HG03571 (cell line): Measurements from ENCODE around the gene NCK2.
A peak's percentile ranks its signal among the peaks of the same experiment; 100 is the strongest.

Experiments used
- ATAC-seq: cut with Tn5 transposase; IDR thresholded peaks from one replicate; pipeline ENCODE4 v1.9.1; 2021; ENCODE audit not compliant: unreplicated experiment

The NCK2 gene

DNA sequence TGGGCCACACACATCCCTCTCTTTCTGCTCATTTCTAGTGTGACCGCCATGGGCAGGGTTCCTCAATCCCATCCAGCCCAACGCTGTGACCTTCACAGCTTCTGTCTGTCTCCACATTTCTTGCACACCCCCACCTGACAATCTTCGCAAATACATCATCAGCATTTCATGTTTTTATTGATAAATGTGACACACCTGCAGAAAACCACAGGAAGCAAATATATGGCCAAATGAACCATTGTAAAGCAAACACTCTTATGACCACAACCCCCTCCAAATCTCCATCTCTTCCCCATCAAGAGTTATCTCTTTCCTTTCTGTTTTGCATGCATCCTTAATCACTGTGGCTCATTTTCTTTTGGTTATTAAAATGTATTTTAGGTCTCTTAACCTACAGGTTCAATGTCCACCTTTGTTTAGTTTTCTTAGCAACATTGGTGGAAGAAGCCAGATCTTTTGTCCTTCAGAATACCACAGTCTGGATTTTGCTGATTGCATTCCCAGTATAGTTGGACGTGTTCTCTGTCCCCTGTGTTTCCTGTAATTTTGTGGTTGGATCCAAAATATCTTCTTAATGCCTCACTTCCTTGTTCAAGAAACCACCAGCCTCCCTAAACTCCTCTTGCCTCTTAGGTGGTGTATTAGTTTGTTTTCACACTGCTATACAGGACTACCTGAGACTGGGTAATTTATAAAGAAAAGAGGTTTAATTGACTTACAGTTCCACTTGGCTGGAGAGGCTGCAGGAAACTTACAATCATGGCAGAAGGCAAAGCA lies 9.8 kb upstream of the NCK2 start:
- ATAC-seq = no peak

DNA sequence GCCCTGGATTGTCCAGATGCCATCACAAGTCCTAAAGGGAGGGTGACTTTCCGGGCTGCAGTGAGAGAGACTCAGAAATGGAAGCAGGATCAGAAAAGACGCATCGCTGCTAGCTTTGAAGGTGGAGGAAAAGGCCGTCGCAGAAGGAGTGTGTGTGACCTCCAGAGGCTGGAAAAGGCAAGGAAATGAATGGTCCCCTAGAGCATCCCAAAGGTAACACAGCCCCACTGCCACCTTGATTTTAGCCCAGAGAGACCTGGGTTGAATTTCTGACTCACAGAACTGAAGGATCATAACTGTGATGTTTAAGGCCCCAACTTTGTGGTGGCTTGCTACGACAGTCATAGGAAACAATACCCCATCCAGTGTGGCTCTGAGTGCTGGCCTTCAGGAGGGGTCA lies 8.6 kb upstream of the NCK2 start:
- ATAC-seq = no peak

DNA sequence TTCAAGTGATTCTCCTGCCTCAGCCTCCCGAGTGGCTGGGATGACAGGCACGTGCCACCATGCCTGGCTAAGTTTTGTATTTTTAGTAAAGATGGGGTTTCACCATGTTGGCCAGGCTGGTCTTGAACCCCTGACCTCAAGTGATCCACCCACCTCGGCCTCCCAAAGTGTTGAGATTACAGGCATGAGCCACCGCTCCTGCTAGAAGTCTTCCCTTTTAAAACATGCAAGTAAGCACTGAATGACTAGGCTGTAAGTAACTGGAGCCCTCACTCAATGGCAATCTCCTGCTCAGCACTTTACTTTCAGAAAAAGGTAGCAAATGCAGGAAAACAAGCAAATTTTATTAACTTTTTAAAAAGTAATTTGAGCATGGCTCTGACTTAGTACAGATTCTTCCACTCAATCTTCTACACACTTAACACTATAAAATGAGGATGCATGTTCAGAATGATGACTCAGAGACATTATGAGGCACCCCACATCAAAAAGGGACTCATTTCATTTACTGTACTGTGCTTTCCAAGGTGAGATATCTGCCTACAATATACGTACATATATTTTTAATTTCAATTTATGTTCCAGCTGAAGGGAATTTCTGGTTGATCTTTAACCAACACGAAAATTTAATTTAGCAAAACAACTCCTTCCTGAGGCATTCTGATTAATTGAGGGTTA lies 6.6 kb upstream of the NCK2 start:
- no peak for ATAC-seq

DNA sequence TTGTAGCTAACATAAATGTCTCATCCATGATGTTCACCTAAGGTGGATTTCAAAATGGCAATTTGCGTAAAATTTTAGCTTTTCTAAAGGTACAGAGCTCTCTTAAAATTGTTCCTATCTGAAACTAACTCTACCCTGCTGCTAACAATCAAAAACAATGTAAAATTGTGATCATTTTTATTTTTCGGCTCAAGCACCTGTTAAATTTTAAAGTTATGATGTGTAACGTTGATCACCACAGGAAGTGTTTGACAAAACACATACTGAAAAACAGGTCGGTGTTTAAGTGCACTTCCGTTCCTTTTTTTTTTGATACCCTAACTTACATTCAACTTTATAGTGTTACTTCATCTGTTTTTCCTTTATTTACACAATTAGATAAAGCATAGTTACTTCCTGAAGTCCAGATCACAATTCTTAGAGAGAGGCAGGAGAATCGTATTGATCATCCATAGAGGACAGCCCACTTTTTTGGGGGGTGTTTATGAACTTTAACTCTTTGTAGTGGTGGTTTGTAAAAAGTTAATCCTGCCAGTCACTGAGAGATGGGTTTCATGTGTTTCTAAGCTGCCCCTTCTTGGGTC lies 6.0 kb upstream of the NCK2 start:
- ATAC-seq = no peak

DNA sequence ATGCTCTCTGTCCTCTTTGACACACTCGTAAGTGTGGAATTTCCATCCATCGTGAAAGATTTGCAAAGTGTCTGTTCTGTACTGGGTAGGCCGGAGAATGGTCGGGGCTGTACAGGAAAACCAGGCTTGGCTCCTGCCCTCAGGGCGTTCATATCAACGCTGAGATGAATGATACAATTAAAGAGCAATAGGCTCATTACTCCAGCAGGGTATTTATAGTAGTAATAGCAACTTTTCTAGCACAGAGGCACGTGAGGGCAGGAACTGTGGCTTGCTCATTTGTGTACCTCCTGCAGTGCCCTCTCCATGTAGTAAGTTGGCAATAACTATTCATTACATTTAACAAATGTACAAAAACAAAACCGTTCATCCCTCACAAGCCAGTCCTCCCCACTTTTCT lies 5.3 kb upstream of the NCK2 start:
- no peak for ATAC-seq

DNA sequence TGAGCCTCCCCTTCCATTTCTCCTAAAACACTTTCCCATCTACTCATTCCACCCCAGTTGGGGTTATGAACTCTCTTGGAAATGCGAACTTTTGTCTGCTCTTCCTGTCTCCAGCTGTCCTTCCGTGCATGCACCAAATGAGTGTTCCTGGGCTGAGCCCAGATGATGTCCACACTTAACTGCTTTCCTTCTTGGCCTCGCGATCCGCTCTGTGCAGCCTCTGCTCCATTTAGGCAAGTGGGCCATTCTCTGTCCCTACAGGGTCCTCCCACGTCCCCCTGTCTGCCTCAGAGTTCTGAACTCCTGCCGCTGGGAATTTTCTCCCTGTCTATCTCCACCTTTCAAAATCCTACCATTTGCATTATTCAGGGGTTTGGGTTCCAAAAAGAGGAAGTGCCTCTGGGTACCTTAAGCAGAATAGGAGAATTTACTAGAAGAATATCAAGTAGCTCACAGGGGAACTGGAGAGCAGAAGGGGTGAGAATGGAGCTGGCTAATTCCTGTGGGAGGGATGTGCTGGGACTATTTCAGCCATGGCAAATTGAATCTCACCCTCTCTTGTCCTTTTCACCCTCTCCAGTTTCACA lies 4.7 kb upstream of the NCK2 start:
- no peak for ATAC-seq

DNA sequence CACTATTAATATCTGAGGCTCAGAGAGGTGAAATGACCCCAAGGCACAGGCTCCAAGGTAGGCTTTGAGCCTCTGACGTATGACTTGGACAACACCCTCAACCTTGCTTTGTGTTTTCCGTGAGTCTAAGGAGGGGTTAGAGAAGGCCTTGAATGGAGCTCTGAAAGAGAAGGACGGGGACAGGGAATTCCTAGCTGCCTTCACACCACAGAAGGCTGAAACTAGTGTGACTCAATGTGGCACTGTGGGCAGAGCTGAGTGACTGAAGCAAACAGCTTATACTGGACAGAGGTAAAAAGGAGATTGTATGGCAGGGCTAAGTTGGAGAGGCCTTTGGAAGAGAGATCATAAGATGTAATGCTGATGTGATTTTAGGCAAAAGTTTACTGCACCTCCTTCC lies 3.5 kb upstream of the NCK2 start:
- no peak for ATAC-seq

DNA sequence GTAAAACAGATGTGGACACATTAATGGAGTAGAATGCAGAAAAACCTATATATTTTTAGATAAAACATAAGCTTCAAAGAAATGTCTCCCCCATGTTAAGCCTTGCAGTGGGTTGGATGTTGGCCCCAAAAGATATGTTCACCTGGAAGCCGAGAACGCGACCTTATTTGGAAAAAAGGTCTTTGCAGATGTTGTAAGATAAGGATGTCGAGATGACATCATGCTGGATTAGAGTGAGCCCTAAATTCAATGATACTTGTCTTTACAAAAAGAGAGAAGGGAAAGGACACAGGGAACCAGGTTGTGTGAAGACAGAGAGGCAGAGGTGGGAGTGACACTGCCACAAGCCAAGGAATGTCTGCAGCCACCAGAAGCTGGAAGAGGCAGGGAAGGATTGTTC lies 3.1 kb upstream of the NCK2 start:
- ATAC-seq = no peak

DNA sequence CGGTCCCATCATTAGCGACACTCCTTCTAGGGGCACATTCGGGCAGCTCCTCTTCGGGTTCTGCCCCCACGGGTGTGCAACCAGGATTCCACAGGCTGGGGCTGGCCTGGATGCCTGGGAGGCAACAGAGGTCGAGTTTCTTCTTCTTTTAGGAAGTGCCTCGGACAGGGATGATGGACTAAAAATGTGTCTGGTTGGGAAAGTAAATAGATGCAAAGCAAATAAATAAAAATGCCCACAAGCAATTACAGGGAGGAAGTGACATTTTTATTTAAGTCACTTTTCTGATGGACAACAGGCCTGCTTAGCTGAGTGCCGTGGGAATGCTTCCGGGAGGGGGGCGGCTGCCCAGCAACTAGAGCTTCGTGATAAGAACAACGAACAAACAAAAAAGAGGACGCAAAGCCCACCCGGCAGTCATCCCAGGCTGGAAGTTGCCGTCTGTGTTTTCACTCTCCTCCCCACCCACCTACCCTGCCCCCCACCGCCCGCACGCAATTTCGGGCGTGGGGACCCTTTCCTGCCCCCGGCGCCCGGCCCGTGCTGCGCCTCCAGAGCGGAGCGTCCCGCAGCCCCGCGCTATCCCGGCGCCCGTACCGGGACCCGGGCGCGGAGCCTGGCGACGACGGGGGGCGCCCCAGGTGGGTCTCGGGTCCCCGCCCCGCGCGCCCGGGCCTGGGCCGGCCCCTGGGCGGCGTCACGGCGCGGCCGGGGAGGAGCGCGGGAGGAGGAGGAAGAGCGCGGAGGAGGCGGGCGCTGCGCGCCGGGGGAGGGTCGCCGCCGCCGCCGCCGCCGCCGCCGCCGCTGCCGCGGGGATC lies 412 bp upstream of the NCK2 start:
- peak; percentile 59 for ATAC-seq

DNA sequence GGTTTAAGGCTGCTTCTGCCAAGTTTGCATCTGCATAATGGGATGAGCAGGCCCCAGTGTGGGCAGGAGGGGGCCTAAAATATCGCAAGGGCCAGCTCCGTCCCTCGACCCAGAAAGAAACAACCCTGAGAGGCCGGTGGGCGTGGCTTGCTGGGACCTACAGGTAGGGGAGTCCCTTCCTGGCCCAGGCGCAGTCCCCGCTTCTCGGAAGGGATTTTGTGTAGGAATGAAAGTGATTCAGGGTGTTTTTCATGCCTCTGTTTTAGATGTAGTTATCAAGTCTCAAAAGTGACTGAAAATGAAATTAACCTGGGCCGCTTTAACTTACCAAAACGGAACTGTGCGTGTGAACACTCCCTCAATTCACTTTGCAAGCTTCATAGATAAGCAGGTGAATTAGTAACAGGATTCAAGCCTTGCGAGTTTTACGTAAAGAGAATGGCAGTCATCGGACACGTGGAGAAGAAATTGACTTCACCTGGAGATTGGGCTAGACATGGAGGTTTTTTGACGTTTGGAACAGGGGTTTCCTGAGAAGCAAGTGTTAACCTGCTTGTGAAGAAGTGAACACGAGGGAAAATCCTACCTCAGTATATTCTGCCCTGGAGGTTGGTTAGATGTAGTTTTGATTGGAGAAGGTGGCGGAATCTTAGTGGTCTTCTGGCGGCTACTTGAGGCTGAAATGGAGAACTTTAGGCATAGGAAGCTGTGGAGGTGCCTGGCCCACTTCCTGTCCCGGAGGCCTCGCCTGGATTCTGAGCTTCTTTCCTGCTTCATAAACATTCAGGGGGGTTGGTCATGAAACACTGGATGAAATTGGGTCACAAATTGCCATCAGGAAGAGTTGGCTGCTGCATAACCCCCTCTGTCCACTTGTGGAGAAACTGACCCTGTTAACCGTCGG lies 1.7 kb downstream of the NCK2 start:
- ATAC-seq = peak; percentile 52

DNA sequence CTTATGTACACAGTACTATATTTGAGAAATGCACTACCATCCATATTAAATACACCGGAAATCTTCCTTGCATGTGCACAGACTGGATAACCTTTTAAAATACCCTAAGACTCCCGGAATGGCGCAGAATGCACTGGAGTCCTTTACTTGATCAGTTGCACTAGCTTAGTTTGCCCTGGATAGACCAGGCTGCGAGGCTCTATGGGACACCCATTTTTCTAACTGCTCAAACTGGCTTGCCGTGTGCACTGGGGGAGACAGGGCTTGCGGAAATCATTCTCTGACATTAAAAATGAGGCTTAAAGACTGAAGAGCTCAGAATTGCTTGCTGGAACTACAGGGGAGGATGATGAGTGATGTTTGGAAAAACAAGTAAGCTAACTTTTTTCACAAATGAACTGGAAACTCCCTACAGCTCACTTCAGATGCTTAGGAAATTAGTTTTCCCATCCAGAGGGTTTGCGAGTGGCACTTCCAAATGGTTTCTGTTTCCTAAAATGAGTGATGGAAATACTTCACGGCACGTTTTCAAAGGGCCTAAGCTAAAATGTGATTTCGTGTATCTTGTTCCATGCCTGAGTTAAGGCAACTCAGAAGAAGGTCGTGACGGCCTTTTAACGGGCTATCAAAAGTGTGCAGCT lies 2.7 kb downstream of the NCK2 start:
- no peak for ATAC-seq

DNA sequence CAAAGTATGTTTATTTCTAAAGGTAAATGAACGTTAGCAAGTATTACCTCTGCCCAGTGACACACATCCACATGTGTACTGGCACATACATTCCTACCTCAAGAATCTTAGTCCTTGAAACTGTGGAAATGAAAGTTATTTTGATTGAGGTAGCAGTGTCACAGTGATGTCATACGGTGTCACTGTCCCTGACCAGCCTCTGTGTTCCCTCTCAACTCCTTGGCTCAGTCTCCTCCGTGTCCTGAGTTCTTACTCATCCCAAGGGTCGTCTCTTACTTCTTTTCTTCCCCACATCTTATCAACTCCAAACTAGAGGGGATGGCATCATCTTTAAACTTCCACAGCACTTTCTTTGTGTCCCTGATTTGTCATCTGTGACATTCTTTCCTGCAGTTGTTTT lies 3.3 kb downstream of the NCK2 start:
- ATAC-seq = no peak

DNA sequence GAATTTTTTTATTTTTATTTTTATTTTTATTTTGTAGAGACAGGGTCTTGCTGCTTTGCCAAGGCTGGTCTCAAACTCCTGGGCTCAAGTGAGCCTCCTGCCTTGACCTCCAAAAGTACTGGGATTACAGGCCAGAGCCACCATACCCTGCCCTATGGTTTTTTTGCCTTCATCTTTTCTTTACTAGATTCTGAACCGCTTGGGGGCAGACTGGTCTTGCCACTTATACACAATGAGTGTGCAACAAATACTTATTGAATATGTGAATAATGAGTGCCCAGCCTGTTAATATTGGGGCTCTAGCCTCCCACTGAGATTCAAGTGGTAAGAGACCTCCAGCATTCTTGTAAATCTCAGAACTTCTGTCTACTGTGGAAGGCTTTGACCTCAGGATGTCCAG lies 3.9 kb downstream of the NCK2 start:
- ATAC-seq = no peak

DNA sequence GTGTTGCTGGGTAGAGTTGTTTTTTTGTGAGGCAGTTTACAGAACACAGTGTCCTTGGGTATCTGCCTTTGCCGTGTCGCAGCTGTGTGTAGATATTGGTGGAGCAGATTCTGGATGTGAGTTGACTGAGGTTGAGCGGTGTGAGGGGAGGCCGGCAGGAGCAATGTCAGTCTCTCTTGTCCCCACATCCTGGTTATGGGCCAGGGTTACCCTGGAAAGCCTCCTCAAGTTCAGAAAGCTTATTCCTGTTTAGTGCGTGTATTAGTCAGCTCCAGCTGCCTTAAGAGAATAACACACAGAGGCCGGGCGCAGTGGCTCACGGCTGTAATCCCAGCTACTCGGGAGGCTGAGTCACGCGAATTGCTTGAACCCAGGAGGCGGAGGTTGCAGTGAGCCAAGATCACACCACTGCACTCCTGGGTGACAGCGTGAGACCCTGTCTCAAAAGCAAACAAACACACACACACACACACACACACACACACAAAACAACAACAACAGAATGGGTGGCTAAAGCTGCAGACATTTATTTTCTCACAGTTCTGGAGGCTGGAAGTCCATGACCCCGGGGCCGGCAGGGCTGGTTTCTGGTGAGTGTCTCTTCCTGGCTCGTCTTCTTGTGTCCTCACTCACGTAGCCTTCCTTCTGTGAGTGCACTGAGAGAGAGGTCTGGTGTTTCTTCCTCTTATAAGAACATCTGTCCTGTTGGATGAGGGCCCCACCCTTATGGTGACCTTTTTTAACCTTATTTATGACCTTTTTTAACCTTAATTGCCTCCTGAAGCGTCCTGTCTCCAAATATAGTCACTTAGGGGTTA lies 5.1 kb downstream of the NCK2 start:
- no peak for ATAC-seq

DNA sequence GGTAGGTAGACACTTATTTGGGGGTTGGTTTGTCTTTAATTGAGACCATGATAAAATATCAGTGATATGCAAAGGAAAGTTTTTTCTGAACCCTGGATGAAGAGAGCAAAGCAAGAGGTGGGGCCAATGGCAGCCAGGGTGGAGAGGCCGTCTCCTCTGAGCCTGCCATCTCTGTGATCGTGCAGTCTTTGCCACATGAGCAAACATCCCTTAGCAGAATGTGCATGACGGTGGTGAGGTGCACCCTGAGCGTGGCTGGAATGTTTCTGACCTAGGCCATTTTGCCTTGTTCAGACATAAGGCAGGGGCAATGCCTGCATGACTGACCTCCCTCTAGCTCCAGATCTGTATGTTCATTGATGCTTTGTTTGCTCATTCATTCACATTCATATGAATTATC lies 6.0 kb downstream of the NCK2 start:
- no peak for ATAC-seq

DNA sequence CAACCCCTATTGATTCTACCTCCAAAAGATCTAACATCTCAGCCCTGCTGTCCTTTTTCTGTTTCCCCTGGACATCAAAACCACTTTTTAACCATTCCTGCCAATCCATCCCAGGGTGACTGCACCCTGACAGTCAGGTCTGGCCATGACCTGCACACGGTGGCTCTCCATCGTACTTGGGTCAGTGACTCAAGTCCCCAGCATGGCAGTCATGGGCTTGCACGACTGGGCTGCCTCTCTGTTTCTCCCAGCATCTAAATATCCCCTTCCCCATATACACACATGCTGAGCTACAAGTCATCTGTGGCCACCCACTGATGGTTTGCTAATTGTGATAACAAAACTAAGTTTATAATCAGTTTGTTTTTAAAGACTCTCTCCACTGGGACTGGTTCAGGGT lies 6.6 kb downstream of the NCK2 start:
- no peak for ATAC-seq

DNA sequence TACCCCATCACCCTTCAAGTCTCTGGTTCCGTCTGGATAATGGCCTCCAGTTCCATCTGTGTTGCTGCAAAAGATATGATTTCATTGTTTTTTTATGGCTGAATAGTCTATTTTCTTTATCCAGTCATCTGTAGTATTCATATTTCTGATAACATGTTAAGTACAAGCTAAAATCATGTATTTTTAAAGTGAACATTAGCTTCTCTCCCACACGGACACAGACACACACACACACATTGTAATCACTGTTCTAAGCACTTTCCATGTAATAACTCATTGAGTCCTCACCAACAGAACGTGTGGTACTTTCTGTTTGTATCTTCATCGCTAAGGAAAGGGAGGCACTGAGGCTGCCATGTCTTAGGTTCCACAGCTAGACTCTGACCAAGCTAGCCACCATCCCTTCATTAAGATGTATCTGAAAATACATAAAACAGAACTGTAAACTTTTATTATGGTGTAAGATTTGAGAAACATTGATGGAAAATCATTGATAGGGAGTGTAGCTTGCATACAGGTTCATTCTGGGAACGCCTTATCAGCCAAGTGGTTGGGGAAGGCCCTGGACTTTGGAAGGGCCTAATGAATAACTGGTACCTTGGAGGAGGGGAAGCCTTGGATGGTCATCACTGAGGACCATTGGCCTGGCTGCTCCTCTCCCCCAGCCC lies 8.1 kb downstream of the NCK2 start:
- ATAC-seq = no peak

DNA sequence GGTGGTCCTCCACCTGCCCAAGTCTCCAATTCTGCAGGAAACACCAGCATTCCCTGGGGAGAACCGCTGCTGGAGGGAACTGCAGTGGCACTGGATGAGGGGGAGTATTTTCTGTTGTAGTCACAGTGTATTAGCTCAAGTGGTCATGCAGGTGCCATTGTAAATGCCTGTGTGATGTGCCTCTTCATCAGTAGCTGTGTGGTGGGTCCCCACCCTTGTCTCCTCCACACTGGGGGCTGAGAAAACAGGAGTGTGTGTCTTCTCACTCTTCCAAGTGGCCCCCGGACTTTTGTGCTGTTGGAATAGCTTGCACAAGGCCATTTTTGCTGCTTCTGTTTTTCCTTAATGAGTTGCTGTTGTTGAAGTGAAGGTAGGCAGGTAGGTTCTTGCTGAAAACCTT lies 8.7 kb downstream of the NCK2 start:
- ATAC-seq = no peak
